ENCODE results near the gene SCLT1.

SCLT1 gene

DNA sequence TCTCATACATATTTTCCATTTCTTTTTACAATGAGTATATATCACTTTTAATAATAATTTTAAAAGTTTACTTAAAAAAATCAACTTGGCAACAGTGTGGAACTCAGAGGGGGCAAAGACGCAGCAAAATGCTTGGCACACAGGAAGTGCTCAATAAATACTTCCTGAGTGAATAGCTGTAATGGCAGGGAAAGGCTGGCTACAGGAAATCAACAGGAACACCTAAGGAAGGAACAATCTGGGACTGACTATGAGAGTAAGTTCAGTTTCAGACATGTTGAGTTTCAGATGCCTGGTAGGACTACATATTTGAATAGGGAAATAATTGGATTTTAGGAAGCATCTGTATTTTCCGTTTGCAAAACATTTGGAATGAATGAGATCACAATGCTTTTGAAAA, 137.6 kb downstream of the SCLT1 start:
- TF ChIP-seq GATA2 (IDR thresholded peaks at IDR 0.05; ENCODE audit: low read depth, low read length): no peak
- no peak for TF ChIP-seq GATA3 (IDR thresholded peaks at IDR 0.05; ENCODE audit: low read depth, low read length)

DNA sequence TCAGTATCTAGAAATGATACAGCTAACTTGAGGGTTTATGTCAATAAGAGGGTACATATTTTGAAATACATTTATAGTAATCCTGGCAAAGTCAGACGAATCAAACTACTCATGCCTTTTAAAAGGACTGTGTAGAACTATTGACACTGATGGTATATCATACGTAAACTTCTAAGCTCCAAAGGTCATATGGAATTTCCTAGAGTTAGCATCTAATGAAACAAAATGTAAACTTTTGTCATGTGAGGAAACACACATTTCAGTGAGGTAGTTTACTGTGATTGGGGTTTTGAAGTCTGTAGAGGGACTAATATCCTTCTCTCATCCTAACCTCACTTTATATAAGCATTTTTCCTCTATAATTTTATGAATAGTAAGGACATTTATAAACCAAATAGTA, 138.4 kb downstream of the SCLT1 start:
- TF ChIP-seq GATA2 (IDR thresholded peaks at IDR 0.05; ENCODE audit: low read depth, low read length): no peak
- TF ChIP-seq GATA3 (IDR thresholded peaks at IDR 0.05; ENCODE audit: low read depth, low read length): no peak

DNA sequence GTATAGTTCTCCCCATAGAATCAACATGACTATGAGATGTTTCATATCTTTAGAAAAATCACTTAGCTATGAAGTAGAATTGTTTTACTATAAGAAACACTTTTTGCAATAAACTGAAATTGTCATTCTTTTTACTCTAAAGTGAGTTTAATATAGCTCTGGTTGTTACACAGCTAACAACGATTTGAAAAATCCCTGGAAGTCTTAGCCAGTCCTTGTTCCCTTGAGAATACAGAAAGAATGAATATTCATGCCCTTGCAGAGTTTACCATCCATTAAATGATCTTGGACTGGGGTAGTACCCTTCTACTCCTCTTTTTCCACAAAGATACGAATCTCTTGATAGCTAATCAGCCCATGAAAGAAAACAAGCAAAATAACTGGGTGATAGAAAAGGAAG, 142.0 kb downstream of the SCLT1 start:
- no peak for TF ChIP-seq GATA3 (IDR thresholded peaks at IDR 0.05; ENCODE audit: low read depth, low read length)
- TF ChIP-seq GATA2 (IDR thresholded peaks at IDR 0.05; ENCODE audit: low read depth, low read length): no peak

DNA sequence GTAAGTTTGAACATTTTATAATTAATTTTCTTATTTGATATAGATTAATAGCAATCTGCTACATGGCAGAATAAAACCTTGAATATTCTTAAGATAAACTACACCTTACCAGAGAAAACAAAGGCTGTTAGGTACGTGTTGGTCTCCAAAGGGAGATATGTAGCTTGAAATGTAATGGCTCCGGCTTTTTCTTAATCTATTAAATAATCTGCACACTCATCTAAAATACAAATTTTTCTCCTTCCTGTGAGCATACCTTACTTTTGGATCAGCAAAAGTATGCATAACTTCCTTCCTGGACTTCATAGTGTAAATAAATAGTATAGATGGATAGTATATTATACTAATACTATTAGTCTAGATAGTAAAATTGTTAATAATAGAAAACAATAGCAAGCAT, 142.5 kb downstream of the SCLT1 start:
- TF ChIP-seq GATA2 (IDR thresholded peaks at IDR 0.05; ENCODE audit: low read depth, low read length) (no peak), GATA3 (IDR thresholded peaks at IDR 0.05; ENCODE audit: low read depth, low read length) (no peak)

DNA sequence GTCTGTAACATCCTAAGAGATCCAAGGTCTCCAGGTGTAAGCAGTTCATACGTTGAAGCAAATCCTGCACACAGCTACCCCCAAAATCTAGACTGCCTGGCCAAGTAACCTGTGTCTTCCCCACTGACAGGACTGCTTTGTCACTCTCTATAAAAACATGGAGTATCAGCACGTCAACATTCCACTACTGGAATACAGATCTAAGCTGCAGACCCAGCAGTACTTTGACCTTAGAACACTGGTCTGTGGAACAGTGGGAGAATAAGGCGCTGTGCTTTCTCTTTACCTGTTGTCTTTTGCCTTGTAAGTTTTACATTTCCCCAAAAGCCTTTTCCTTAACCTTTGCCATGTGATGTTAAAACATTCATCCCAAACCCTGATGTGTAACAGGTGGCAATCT, 146.4 kb downstream of the SCLT1 start:
- TF ChIP-seq GATA3 (IDR thresholded peaks at IDR 0.05; ENCODE audit: low read depth, low read length) (no peak), GATA2 (IDR thresholded peaks at IDR 0.05; ENCODE audit: low read depth, low read length) (no peak)

DNA sequence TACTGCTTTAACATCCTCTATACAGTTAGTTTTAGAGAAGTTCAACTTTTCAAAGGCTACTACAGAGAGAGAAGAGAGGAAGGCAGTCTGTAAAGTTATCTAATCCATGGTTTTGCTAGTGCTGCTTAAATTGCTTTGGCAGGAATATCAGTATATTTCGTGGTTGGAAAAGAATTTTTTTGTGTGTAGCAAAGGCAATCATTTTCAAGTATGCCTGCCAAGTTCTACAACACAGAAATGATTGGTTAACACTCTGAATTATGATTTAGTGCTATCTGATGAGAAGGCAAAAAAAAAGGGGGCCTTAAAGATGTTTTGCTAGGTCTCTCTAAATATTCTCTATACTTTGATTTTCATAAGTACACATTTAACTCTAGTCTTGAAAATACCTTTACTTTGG, 150.7 kb downstream of the SCLT1 start:
- no peak for TF ChIP-seq GATA2 (IDR thresholded peaks at IDR 0.05; ENCODE audit: low read depth, low read length)
- TF ChIP-seq GATA3 (IDR thresholded peaks at IDR 0.05; ENCODE audit: low read depth, low read length): no peak

DNA sequence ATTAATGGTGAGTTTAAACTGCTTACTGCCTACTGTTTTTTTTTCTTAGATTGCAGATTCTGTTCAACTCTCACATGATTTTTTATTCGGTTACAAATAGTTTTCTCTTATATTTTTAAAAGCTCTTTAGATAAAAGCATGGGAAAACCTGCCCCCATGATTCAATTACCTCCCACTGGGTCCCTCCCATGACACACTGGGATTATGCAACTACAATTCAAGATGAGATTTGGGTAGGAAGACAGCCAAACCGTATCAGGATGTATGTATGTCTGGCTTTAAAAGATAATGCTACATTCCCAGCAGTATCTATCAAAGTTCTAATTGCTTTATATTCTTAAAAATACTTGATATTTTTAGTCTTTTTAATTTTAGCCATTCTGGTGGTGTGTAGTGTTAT, 152.4 kb downstream of the SCLT1 start:
- TF ChIP-seq GATA2 (IDR thresholded peaks at IDR 0.05; ENCODE audit: low read depth, low read length): no peak
- no peak for TF ChIP-seq GATA3 (IDR thresholded peaks at IDR 0.05; ENCODE audit: low read depth, low read length)

DNA sequence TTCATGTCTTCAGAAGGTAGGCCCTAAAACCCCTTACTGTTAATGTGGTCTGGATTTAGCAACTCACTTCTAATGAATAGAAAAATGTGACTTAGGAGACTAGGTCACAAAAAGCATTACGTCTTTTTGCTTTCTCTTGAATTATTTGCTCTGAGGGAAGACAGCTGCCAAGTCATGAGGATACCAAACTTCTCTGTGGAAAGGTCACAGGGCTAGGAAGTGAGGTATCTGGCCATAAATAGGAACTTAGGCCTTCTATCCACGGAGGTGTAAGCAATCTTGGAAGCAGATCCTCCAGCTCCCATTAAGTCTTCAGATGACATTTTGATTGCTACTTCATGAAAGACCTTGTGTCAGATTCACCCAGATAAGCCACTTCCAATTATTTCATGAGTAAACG, 163.3 kb downstream of the SCLT1 start:
- TF ChIP-seq GATA3 (IDR thresholded peaks at IDR 0.05; ENCODE audit: low read depth, low read length) (no peak), GATA2 (IDR thresholded peaks at IDR 0.05; ENCODE audit: low read depth, low read length) (no peak)

DNA sequence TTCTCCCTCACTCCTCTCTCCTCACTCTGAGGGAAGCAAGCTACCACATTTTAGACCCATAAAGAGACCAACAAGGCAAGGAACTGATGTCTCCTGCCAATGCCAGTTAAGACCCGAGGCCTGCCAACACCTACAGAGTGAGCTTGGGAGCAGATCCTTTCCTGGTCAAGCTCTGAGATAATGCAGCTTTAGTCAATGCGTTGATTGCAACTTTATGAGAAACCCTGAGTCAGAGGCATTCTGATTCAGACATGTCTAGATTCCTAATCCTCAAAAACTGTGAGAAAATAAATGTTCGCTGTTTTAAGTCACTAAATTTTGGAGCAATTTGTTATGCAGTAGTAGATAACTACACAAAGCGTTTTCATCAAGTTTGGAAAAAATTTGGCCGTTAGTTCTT, 168.4 kb downstream of the SCLT1 start:
- TF ChIP-seq GATA3 (IDR thresholded peaks at IDR 0.05; ENCODE audit: low read depth, low read length) (no peak), GATA2 (IDR thresholded peaks at IDR 0.05; ENCODE audit: low read depth, low read length) (no peak)

DNA sequence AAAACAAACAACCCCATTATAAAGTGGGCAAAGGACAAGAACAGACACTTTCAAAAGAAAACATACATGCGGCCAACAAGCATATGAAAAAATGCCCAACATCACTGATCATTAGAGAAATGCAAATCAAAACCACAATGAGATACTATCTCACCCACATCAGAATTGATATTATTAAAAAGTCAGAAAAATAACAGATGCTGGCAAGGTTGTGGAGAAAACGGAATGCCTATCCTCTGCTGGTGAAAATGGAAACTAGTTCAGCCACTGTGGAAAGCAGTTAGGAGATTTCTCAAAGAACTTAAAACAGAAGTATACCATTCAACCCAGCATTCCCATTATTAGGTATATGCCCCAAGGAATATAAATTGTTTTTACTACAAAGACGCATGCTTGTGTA, 171.4 kb downstream of the SCLT1 start:
- peak; percentile 42; the same call in 1 of the 2 replicates for TF ChIP-seq GATA3 (IDR thresholded peaks at IDR 0.05; ENCODE audit: low read depth, low read length)
- no peak for TF ChIP-seq GATA2 (IDR thresholded peaks at IDR 0.05; ENCODE audit: low read depth, low read length)

DNA sequence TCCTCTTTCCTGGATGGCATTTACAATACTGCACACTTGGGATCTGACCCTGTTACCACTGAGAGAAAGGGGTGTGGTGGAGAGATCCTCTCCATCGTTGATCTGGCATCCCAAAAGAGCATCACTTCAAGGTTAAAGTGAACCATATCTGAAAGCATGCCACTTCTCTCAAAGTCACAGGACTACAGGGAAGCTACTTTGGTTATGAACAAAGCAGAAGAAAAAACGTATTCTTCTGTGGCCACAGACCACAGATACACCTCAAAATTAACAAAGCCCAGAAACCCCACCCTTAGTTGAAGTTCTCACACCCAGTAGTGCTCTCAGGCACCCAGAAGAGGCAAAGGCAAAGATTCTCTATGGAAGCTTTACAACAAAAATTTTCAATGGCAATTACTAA, 175.6 kb downstream of the SCLT1 start:
- TF ChIP-seq GATA2 (IDR thresholded peaks at IDR 0.05; ENCODE audit: low read depth, low read length): no peak
- TF ChIP-seq GATA3 (IDR thresholded peaks at IDR 0.05; ENCODE audit: low read depth, low read length): no peak

DNA sequence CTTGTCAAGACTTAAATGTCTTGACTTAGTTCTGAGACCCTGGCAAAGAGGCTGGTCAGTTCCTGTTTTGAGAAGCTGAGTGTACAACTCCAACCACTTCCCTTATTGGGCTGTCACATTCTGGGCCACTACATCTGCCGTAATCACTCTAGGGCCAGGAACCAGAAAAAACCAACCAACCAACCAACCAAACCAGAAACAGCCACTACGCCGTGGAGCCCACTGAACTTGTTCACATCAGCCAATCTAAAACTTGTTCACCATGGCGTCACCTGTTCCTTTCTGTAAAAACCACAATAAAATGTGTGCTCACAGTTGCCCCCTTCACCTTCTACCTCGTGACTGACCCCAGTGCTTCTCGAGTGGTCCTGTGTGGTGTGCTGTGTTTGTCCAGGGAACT, 176.5 kb downstream of the SCLT1 start:
- no peak for TF ChIP-seq GATA2 (IDR thresholded peaks at IDR 0.05; ENCODE audit: low read depth, low read length)
- TF ChIP-seq GATA3 (IDR thresholded peaks at IDR 0.05; ENCODE audit: low read depth, low read length): no peak

DNA sequence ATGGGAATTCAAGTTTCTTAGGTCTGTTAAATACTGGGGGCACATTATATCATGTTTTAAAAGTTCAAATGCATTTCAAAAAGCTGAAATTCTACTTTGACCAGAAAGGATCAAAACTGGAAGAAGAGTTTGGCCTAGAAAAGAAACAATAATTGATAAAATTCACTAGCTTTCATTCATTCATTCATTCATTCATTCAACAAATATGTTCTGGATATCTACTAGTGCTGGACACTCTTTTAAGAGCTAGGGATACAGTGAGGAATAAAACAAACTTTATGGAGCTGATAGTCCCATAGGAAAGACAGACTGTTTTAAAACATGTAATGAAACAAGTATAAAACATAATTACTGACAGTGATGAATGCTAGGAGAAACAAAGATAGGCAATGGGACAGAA, 177.8 kb downstream of the SCLT1 start:
- no peak for TF ChIP-seq GATA3 (IDR thresholded peaks at IDR 0.05; ENCODE audit: low read depth, low read length)
- no peak for TF ChIP-seq GATA2 (IDR thresholded peaks at IDR 0.05; ENCODE audit: low read depth, low read length)

DNA sequence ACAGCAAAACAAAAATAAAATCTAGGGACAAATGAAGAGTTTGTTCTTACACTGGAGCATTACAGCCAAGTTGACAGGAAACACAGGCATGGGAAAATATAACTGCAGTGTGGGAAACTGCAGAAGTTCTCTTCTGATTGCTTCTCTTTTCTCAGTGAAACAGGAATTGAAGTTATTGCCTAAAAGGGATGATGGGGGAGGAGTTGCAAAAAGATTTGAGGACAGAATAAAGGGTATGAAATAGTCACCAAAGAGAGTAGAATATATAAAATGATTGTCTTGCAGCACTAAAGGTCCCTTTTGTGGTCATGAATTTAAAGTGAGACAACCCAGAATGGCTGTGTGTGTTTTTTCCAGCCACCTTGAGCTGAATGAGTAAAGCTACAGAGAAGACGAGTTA, 180.1 kb downstream of the SCLT1 start:
- TF ChIP-seq GATA3 (IDR thresholded peaks at IDR 0.05; ENCODE audit: low read depth, low read length) (no peak), GATA2 (IDR thresholded peaks at IDR 0.05; ENCODE audit: low read depth, low read length) (no peak)

DNA sequence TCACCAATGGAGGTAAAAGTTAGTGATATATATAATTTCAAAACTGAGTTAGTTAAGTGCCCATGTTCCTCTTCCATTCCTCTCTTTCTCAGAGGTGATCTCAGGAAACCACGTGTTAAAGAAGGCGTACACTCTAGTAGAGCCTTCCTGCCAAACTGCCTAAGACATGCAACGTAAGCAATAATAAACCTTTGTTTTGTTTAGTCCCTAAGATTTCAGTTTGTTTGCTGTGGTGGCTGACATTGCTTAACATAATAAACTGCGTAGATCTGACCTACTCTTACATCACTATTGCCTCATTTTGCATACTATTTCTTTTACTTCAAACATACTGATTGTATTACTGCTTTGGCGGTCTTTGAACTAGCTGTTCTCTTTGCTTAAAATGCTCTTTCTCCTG, 184.6 kb downstream of the SCLT1 start:
- TF ChIP-seq GATA2 (IDR thresholded peaks at IDR 0.05; ENCODE audit: low read depth, low read length) (no peak), GATA3 (IDR thresholded peaks at IDR 0.05; ENCODE audit: low read depth, low read length) (no peak)

DNA sequence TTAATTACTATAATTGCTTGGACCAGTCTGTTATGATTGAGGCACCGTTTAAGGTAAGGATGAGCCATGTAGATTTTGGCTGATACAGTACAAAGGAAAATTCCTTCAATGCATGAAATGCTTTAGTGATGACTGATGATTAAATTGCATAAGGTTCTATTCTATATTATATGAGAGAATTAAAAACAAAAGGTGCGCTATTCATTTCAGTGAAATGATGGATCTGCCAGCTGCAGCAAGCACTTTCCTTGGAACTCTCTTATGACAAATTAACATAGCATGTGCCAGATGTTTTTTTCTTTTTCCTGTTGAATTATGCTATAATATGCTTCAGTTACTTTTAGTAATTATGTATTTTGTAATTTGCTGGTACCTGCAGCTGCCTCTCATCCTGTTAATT, 185.4 kb downstream of the SCLT1 start:
- TF ChIP-seq GATA3 (IDR thresholded peaks at IDR 0.05; ENCODE audit: low read depth, low read length) (no peak), GATA2 (IDR thresholded peaks at IDR 0.05; ENCODE audit: low read depth, low read length) (no peak)

All from SH-SY5Y (cell line).